ENCODE data around the gene PKM. TPM values are rescaled to one million over a fixed set of nuclear protein-coding genes. Genes with fewer than 3 reads are reported as not detected.
A peak's percentile ranks its signal among the peaks of the same experiment; 100 is the strongest.

PKM gene
- total and polyA plus RNA-seq, 5 donors from 2014 or later, result 332 to 510 (median 383) TPM

DNA sequence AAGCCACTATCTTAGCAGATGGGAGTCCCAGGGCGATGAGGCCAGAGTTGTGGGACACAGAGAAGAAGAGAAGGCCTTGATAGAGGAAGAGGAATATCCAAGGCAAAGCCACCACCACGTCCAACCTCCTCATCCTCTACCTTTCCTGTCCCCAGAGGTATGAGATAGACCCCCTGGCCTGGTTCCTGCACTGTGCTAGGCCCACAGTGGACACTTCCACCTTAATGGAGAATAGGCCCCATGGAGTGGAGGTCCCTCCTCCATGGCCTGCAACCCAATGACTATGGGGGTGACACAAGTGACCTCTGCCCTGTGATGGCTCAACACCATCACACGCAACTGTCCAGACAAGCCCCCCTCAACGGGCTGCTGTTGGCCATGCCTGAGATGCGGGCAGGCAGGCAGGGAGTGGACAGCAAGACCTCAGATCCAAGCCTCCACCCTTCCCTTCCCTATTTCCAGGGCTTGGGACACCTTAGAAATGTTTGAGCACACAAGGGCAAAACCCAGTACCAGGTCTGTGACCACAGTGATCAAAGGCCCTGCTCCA is 70.2 kb downstream of the PKM start:
- Mint-ChIP-seq H3K4me3 (no peak overlapping the region), H3K27ac (peak overlapping the region in 1 of 3 donors; percentile 43), H3K9me3 (no peaks in the 10 kb centered on the region), H3K4me1 (peaks cover 0 to 2% (median 0%) of the 10 kb centered on the region in 4 donors), H3K27me3 (peaks cover 18% of the 10 kb centered on the region), H3K36me3 (no peaks in the 10 kb centered on the region)
- Histone ChIP-seq H3K4me3 (ENCODE audit: low read depth, low read length) (no peak overlapping the region), H3K9me3 (ENCODE audit: control insufficient read depth in 2 of 2, low read length in 2 of 2) (no peaks in the 10 kb centered on the region), H3K27ac (ENCODE audit: insufficient read depth, low read length, poor library complexity, severe bottlenecking) (no peak overlapping the region), H3K27me3 (ENCODE audit: control insufficient read depth, insufficient read depth, low read length) (no peaks in the 10 kb centered on the region), H3K36me3 (ENCODE audit: control insufficient read depth, insufficient read depth, low read length) (no peaks in the 10 kb centered on the region), H3K4me1 (ENCODE audit: control insufficient read depth, insufficient read depth, low read length, poor library complexity, severe bottlenecking) (peaks cover 2% of the 10 kb centered on the region)
- DNase-seq (no peak), ATAC-seq (ENCODE audit: low read depth in 2 of 2) (no peak)

DNA sequence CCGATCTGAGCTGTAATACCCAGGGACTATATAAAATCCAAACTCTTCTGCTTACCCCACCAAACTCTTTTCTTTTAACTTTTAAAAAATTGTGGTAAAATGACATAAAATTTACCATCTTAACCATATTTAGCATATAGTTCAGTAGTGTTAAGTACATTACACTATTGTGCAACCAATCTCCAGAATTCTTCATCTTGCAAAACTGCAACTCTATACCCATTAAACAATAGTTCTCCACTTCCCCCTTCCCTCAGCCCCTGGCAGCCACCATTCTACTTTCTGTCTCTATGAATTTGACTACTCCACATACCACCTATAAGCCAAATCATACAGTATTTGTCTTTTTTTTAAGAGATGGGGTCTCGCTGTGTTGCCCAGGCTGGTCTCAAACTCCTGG is 74.1 kb downstream of the PKM start:
- H3K27ac Mint-ChIP-seq, result no peak overlapping the region
- no peak for ATAC-seq (ENCODE audit: low read depth in 2 of 2)
- no peak overlapping the region for H3K4me3 Mint-ChIP-seq

DNA sequence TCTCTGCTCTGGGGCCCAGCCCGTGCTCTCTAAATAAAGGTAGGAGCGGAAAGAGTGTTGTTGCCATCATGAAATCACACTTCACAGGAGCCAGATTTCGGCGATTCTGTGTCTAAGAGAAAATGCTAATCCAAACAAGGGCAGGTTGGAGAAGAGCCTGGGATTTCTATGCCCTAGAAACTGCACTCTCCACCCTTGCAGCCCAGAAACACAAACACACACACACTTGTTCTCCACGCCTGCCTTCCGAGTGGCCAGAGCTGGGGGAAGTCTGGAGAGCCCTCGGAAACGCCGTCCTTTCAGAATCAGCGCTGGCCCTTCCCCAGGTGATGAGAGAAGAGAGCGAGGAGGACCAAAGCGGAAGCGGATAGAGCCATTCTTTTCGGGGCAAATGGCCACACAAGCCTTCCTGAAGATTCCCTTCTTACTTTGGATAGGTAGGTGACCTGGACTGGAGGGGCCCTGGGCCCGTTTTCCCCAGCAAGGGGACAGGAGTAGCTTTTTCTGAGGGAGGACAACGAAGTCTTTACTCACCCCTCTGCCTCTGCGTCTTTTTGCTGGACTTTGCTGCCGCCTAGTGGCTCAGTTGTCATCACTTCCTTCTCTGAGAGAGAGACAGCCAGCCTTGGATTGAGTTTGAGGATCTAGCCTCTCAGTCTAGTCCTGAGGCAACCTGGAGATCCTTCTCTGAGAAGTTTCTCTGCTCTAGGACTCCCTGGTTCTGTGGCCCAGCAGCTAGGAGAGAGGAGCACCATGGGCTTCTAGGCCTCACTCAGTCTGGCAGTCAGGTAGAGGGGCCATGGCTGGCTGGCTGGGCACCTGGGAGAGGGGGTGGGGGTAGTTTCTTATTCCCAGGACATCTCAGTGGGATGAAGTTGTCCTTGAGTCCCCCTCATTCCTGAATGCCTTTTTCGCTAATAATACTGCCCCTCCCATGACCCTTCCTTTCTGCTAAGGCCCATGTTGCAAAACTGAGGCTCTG is 75.1 kb downstream of the PKM start:
- H3K4me1 ChIP-seq (ENCODE audit: control insufficient read depth, insufficient read depth, low read length, poor library complexity, severe bottlenecking), result peaks cover 6% of the 10 kb centered on the region
- Mint-ChIP-seq H3K4me3 (peak overlapping the region; percentile 73 to 82 (median 76)), H3K36me3 (no peaks in the 10 kb centered on the region), H3K27ac (peak overlapping the region in 1 of 3 donors; percentile 65), H3K27me3 (no peaks in the 10 kb centered on the region), H3K4me1 (peaks cover 0 to 4% (median 0%) of the 10 kb centered on the region in 4 donors), H3K9me3 (no peaks in the 10 kb centered on the region)
- no peaks in the 10 kb centered on the region for H3K9me3 ChIP-seq (ENCODE audit: control insufficient read depth in 2 of 2, low read length in 2 of 2)
- ATAC-seq (ENCODE audit: low read depth in 2 of 2), result peak; percentile 69 to 79
- H3K36me3 ChIP-seq (ENCODE audit: control insufficient read depth, insufficient read depth, low read length), result no peaks in the 10 kb centered on the region
- H3K27me3 ChIP-seq (ENCODE audit: control insufficient read depth, insufficient read depth, low read length), result no peaks in the 10 kb centered on the region
- H3K4me3 ChIP-seq (ENCODE audit: low read depth, low read length), result peak overlapping the region; percentile 72
- H3K27ac ChIP-seq (ENCODE audit: insufficient read depth, low read length, poor library complexity, severe bottlenecking), result no peak overlapping the region
- peak; percentile 61 to 78 (median 75) for DNase-seq

More for the DNA sequence above, 74.1 kb downstream of the PKM start:
- no peak overlapping the region for H3K4me3 ChIP-seq (ENCODE audit: low read depth, low read length)
- peaks cover 0 to 4% (median 0%) of the 10 kb centered on the region in 4 donors for H3K4me1 Mint-ChIP-seq
- H3K9me3 ChIP-seq (ENCODE audit: control insufficient read depth in 2 of 2, low read length in 2 of 2), result no peaks in the 10 kb centered on the region
- no peaks in the 10 kb centered on the region for H3K9me3 Mint-ChIP-seq
- peaks cover 3% of the 10 kb centered on the region for H3K27me3 Mint-ChIP-seq
- H3K36me3 Mint-ChIP-seq, result no peaks in the 10 kb centered on the region
- DNase-seq, result no peak
- peaks cover 6% of the 10 kb centered on the region for H3K4me1 ChIP-seq (ENCODE audit: control insufficient read depth, insufficient read depth, low read length, poor library complexity, severe bottlenecking)
- H3K27ac ChIP-seq (ENCODE audit: insufficient read depth, low read length, poor library complexity, severe bottlenecking), result no peak overlapping the region
- no peaks in the 10 kb centered on the region for H3K36me3 ChIP-seq (ENCODE audit: control insufficient read depth, insufficient read depth, low read length)
- no peaks in the 10 kb centered on the region for H3K27me3 ChIP-seq (ENCODE audit: control insufficient read depth, insufficient read depth, low read length)

DNA sequence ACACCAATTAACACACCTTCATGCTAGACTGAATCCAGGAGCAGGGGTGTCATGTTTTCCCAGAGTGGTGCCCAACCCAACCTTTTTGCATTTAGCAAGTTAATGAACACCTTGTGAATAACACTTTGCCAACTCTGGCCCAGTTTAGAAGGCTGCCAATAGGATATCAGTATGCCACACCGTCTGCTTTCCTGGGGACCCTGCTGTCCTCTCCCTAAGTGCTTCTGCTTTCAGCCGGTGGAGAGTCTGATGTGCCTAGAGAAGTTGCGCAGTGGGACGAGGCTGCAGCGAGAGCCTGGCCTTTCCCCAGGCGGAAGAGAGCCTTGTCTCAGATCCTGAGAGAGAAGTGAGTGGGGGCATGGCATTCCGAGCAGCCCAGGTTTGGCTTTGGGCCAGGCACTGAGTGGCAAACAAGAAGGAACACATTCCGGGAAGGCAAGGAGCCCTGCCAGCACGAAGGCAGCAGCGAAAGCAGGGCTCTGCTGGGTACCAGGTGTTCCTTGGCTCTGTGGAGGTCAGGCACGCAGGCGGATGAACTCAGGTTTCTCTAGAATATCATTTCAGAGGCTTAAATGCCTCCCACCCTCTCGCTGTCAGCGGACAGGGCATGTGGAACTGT is 75.9 kb downstream of the PKM start:
- peak overlapping the region in 1 of 3 donors; percentile 65 for H3K27ac Mint-ChIP-seq
- ATAC-seq (ENCODE audit: low read depth in 2 of 2), result no peak
- no peaks in the 10 kb centered on the region for H3K36me3 Mint-ChIP-seq
- Histone ChIP-seq H3K4me3 (ENCODE audit: low read depth, low read length) (no peak overlapping the region), H3K4me1 (ENCODE audit: control insufficient read depth, insufficient read depth, low read length, poor library complexity, severe bottlenecking) (peaks cover 6% of the 10 kb centered on the region), H3K9me3 (ENCODE audit: control insufficient read depth in 2 of 2, low read length in 2 of 2) (no peaks in the 10 kb centered on the region), H3K27ac (ENCODE audit: insufficient read depth, low read length, poor library complexity, severe bottlenecking) (no peak overlapping the region), H3K27me3 (ENCODE audit: control insufficient read depth, insufficient read depth, low read length) (no peaks in the 10 kb centered on the region), H3K36me3 (ENCODE audit: control insufficient read depth, insufficient read depth, low read length) (no peaks in the 10 kb centered on the region)
- H3K4me3 Mint-ChIP-seq, result peak overlapping the region; percentile 64 to 82 (median 74)
- H3K27me3 Mint-ChIP-seq, result no peaks in the 10 kb centered on the region
- no peak for DNase-seq
- peaks cover 0 to 4% (median 0%) of the 10 kb centered on the region in 4 donors for H3K4me1 Mint-ChIP-seq
- H3K9me3 Mint-ChIP-seq, result no peaks in the 10 kb centered on the region

DNA sequence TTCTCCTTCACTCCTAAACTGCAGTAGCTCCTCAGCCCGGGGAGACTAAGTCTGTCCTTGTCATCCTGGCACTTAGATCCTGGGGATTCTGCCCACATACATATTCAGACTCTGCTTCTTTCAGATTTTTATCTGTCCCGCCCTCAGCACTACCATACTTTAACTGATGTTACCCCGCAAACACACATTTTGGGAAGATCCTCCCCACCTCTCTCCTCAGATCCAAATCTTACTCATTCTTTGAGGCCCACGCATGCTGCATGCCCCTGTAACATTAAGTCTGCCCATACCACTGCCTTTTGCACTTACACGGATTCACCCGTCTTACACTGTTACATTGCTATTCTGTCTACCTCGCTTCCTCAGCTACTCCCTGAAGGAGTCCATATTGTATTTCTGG is 76.7 kb downstream of the PKM start:
- H3K27me3 ChIP-seq (ENCODE audit: control insufficient read depth, insufficient read depth, low read length), result no peaks in the 10 kb centered on the region
- H3K27ac Mint-ChIP-seq, result no peak overlapping the region
- DNase-seq (no peak), ATAC-seq (ENCODE audit: low read depth in 2 of 2) (no peak)
- H3K4me1 ChIP-seq (ENCODE audit: control insufficient read depth, insufficient read depth, low read length, poor library complexity, severe bottlenecking), result peaks cover 6% of the 10 kb centered on the region
- no peaks in the 10 kb centered on the region for H3K9me3 ChIP-seq (ENCODE audit: control insufficient read depth in 2 of 2, low read length in 2 of 2)
- H3K36me3 ChIP-seq (ENCODE audit: control insufficient read depth, insufficient read depth, low read length), result no peaks in the 10 kb centered on the region
- no peaks in the 10 kb centered on the region for H3K27me3 Mint-ChIP-seq
- no peaks in the 10 kb centered on the region for H3K9me3 Mint-ChIP-seq
- H3K4me3 Mint-ChIP-seq, result no peak overlapping the region
- H3K4me1 Mint-ChIP-seq, result peaks cover 0 to 4% (median 0%) of the 10 kb centered on the region in 4 donors
- no peaks in the 10 kb centered on the region for H3K36me3 Mint-ChIP-seq
- H3K4me3 ChIP-seq (ENCODE audit: low read depth, low read length), result no peak overlapping the region
- no peak overlapping the region for H3K27ac ChIP-seq (ENCODE audit: insufficient read depth, low read length, poor library complexity, severe bottlenecking)

DNA sequence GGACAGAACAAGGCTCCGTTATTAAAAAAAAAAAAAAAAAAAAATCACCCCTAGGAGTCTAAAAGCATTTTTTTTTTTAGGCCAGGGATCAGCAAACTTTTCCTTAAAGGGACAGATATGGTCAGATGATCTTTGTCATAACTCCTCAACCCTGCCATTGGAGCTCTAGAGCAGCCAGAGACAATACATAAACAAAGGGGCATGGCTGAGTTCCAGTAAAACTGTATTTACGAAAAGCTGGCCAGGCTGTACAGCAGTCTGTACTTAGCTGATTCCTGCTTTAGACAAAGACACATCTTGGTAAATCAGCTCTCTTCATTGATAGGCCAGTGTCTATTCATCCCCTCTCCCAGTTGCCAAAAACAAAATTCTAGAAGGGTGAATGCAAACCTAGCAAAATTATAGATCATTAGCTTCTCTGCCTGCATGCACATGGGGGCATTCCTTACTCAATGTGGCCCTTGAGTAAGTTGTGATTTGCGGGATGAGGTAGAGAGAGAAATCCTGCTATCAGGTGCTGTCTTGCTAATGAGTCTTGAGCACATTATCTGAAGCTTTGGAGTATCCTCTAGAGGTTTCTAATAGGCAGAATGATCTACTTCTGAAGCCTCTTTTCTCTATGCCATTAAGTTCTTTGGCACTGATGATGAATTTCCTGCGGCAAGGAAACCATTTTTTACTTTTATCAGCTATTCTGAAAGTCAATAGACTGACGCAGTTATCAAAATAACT is 77.6 kb downstream of the PKM start:
- no peak for DNase-seq
- Histone ChIP-seq H3K27ac (ENCODE audit: insufficient read depth, low read length, poor library complexity, severe bottlenecking) (no peak overlapping the region), H3K9me3 (ENCODE audit: control insufficient read depth in 2 of 2, low read length in 2 of 2) (no peaks in the 10 kb centered on the region), H3K4me3 (ENCODE audit: low read depth, low read length) (no peak overlapping the region), H3K4me1 (ENCODE audit: control insufficient read depth, insufficient read depth, low read length, poor library complexity, severe bottlenecking) (peaks cover 6% of the 10 kb centered on the region), H3K27me3 (ENCODE audit: control insufficient read depth, insufficient read depth, low read length) (no peaks in the 10 kb centered on the region), H3K36me3 (ENCODE audit: control insufficient read depth, insufficient read depth, low read length) (no peaks in the 10 kb centered on the region)
- peaks cover 0 to 4% (median 0%) of the 10 kb centered on the region in 4 donors for H3K4me1 Mint-ChIP-seq
- H3K27ac Mint-ChIP-seq, result no peak overlapping the region
- no peak for ATAC-seq (ENCODE audit: low read depth in 2 of 2)
- H3K9me3 Mint-ChIP-seq, result no peaks in the 10 kb centered on the region
- H3K27me3 Mint-ChIP-seq, result no peaks in the 10 kb centered on the region
- no peak overlapping the region for H3K4me3 Mint-ChIP-seq
- no peaks in the 10 kb centered on the region for H3K36me3 Mint-ChIP-seq

Measured in CD4-positive, CD25-positive, alpha-beta regulatory T cell (primary cell).